Karpas-422 (cell line): ENCODE data around the gene SLC16A6. TPM values are rescaled to one million over a fixed set of nuclear protein-coding genes. Genes with fewer than 3 reads are reported as not detected.
"Not testable (repeated sequence)": the region's sequence is repeated elsewhere in the genome, so short reads cannot be mapped to it uniquely, and the experiment has no call there.

ENCODE experiments used
- DNase-seq: peaks from one replicate; pipeline ENCODE4 v3.0.0-alpha.2; 2015
- H2AFZ ChIP-seq: fragments of 200-600 bp; sonication (generic); 2 replicates; pipeline ENCODE4 v1.6.1; 2014; ENCODE audit warnings: antibody characterized with exemption, low read length, mixed read lengths
- H3K27ac ChIP-seq: fragments of 200-600 bp; sonication (generic); 2 replicates; pipeline ENCODE4 v1.5.1; 2014; ENCODE audit warnings: mild to moderate bottlenecking, low read length, moderate library complexity
- H3K27me3 ChIP-seq: fragments of 200-600 bp; sonication (generic); 2 replicates; pipeline ENCODE4 v1.6.1; 2014; ENCODE audit warnings: low read length, mixed read lengths
- H3K36me3 ChIP-seq: fragments of 200-600 bp; sonication (generic); 2 replicates; pipeline ENCODE4 v1.6.1; 2014; ENCODE audit warnings: low read length, mixed read lengths; ENCODE audit not compliant: insufficient read depth
- H3K4me1 ChIP-seq: fragments of 200-600 bp; sonication (generic); 2 replicates; pipeline ENCODE4 v1.6.1; 2014; ENCODE audit warnings: mild to moderate bottlenecking, low read length, mixed read lengths
- H3K4me2 ChIP-seq: fragments of 200-600 bp; sonication (generic); 2 replicates; pipeline ENCODE4 v1.6.1; 2014; ENCODE audit warnings: low read length, low read depth, mild to moderate bottlenecking; ENCODE audit not compliant: poor library complexity, severe bottlenecking
- H3K4me3 ChIP-seq: fragments of 200-600 bp; sonication (generic); 2 replicates; pipeline ENCODE4 v1.5.1; 2014; ENCODE audit warnings: mild to moderate bottlenecking, antibody characterized with exemption, low read length, mixed read lengths
- H3K79me2 ChIP-seq: fragments of 200-600 bp; sonication (generic); 2 replicates; pipeline ENCODE4 v1.6.1; 2014; ENCODE audit warnings: mild to moderate bottlenecking, low read length, mixed read lengths
- H3K9ac ChIP-seq: fragments of 200-600 bp; sonication (generic); 2 replicates; pipeline ENCODE4 v1.6.0; 2014; ENCODE audit warnings: low read length
- H3K9me2 ChIP-seq: fragments of 200-600 bp; sonication (generic), shearing (Covaris generic); replicated peaks from 2 replicates; pipeline ENCODE4 v1.6.0; 2014; ENCODE audit warnings: mild to moderate bottlenecking, low read length, moderate library complexity; ENCODE audit not compliant: insufficient read depth
- H3K9me3 ChIP-seq: fragments of 300-700, 200-600 bp; sonication (generic); 2 replicates; pipeline ENCODE4 v1.6.1; 2014; ENCODE audit warnings: low read length, mixed read lengths
- H4K20me1 ChIP-seq: fragments of 200-600 bp; sonication (generic); 2 replicates; pipeline ENCODE4 v1.6.1; 2014; ENCODE audit warnings: mild to moderate bottlenecking, antibody characterized with exemption, low read length, low read depth; ENCODE audit not compliant: insufficient read depth
- total RNA-seq: library from RNA; depleted of rRNA; stranded (reverse); fragments of >200 nt; shearing (Covaris generic); gene quantifications from 2 replicates; pipeline ENCODE4 v1.2.3, GENCODE V29; 2014; ENCODE audit warnings: low replicate concordance; rRNA removed

SLC16A6 gene, protein sequence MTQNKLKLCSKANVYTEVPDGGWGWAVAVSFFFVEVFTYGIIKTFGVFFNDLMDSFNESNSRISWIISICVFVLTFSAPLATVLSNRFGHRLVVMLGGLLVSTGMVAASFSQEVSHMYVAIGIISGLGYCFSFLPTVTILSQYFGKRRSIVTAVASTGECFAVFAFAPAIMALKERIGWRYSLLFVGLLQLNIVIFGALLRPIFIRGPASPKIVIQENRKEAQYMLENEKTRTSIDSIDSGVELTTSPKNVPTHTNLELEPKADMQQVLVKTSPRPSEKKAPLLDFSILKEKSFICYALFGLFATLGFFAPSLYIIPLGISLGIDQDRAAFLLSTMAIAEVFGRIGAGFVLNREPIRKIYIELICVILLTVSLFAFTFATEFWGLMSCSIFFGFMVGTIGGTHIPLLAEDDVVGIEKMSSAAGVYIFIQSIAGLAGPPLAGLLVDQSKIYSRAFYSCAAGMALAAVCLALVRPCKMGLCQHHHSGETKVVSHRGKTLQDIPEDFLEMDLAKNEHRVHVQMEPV
- total RNA-seq = 44.7 and 59.9 TPM in 2 replicates

DNA sequence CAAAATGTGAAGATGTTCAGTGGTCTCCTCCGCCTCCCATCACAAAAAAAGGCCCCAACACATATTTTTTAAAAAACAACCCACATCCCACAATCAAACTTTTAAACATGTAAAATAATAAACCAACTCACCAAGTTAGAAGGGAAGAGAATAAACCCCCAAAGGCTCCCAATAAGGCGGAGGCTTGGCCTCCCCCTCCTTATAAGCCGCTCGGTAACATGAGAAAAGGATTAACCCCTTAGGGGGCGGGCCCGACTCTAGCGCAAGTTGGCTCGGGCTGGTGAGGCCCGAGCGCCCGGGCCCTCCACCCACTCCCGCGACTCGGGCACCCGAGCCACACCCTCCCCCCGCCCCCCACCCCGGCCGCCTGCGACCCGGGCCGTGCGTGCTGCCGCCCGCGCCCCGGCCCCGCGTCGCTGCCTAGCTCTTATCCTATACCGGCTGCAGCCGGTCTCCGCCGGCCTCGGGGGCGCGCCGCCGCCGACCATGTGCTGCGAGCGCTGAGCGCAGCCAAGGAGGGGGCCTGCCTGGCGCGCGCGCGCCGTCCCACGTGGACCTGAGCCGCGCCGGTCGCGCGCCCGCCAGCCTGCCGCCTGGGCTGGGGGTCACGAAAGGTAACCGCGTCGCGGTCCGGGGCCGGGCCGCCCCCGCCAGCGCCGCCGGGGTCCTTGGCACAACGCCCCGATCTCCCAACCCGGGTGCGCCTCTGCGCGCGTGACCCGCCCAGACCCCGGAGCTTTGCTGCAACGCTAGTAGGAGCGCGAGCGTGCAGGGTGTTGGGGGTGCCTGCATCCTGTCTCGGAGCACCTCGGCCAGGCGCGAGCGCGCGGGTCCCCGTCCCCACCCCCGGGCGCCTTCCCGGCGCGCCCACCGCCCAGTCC lies at the start of gene SLC16A6, which contains the start of gene ARSG:
TSS of gene SLC16A6 (minus strand) at position 173 of the 881 bp plus-strand sequence. CDS start 12,807 bp downstream, outside the sequence.
TSS of gene ARSG (plus strand) at position 541 of the 881 bp plus-strand sequence. CDS start 15,999 bp downstream, outside the sequence.
- Histone ChIP-seq H3K9ac (peak within 1 kb of the TSS; percentile 99), H3K36me3 (peaks cover 6% of the 10 kb centered on the region), H3K4me1 (peaks cover 62% of the 10 kb centered on the region), H2AFZ (0 out of 2 replicates have a peak within 1 kb of the TSS, but pooled peaks have one; percentile 11), H4K20me1 (no peaks in the 10 kb centered on the region), H3K27ac (peak within 1 kb of the TSS; percentile 97), H3K27me3 (no peaks in the 10 kb centered on the region), H3K79me2 (peaks cover 61% of the 10 kb centered on the region), H3K4me3 (peak within 1 kb of the TSS; percentile 95), H3K9me2 (no peaks in the 10 kb centered on the region), H3K4me2 (peak within 1 kb of the TSS; percentile 87), H3K9me3 (no peaks in the 10 kb centered on the region)
- peak; percentile 96 for DNase-seq

DNA sequence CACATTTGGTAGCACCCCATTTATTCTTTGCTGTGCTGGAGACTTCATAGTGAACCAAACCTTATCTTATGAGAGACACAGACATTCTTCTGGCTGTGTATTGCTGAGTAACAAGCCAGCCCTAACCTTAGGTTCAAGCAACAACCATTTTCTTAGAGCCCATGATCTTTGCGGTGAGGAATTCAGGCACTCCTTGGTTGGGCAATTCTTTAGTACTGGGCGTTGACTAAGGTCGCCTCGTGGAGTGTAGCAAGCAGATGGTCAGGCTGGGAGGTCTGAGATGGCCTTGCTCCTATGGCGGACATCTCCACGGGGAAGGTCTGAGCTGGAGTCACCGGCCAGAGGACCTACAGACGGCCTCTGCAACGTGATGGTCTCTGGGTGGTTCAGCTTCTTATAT lies 43.5 kb upstream of the SLC16A6 start:
- Histone ChIP-seq H3K9me3 (no peaks in the 10 kb centered on the region), H3K27me3 (no peaks in the 10 kb centered on the region), H3K79me2 (no peaks in the 10 kb centered on the region), H3K4me3 (no peak overlapping the region), H3K9ac (no peak overlapping the region), H3K36me3 (no peaks in the 10 kb centered on the region), H3K4me2 (no peak overlapping the region), H2AFZ (no peak overlapping the region), H3K9me2 (no peaks in the 10 kb centered on the region), H3K27ac (no peak overlapping the region), H4K20me1 (no peaks in the 10 kb centered on the region), H3K4me1 (no peaks in the 10 kb centered on the region)
- DNase-seq = no peak

DNA sequence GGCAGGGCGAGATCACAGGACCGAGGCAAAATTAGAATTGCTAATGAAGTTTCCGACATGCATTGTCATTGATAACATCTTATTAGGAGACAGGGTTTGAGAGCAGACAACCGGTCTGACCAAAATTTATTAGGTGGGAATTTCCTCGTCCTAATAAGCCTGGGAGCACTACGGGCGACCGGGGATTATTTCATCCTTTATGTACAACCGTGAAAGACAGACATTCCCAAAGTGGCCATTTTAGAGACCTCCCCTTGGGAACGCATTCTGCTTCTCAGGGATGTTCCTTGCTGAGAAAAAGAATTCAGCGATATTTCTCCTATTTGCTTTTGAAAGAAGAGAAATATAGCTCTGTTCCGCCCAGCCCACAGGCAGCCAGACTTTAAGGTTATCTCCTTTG lies 41.0 kb upstream of the SLC16A6 start:
- not testable (repeated sequence) for H3K9me3 ChIP-seq, H3K4me1 ChIP-seq, DNase-seq, H4K20me1 ChIP-seq, H3K4me2 ChIP-seq, H3K9ac ChIP-seq, H3K9me2 ChIP-seq, H3K79me2 ChIP-seq, H3K27ac ChIP-seq, H3K27me3 ChIP-seq, H2AFZ ChIP-seq, H3K36me3 ChIP-seq, H3K4me3 ChIP-seq

DNA sequence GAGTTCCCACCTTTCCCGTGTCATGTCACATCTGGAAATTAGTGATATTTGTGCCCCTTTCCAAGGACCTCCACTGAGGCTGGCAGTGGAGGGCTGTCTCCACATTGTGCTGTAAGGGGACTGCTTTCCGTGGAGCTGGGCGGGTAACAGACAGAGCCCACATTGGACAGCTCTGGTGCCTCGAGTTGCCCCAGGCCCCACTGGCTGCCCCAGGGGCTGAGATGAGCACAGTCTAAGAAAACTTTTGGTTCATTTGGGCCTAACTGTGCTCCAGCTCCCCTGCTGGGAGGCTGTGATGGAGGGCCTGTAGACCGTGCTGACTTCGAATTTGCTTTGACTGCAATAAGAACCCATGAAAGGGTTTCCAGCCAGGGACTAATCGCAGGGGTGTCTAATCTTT lies 38.4 kb upstream of the SLC16A6 start:
- H4K20me1 ChIP-seq = no peaks in the 10 kb centered on the region
- H2AFZ ChIP-seq = no peak overlapping the region
- H3K4me3 ChIP-seq = no peak overlapping the region
- H3K9me2 ChIP-seq = no peaks in the 10 kb centered on the region
- DNase-seq = no peak
- no peaks in the 10 kb centered on the region for H3K27me3 ChIP-seq
- H3K79me2 ChIP-seq = no peaks in the 10 kb centered on the region
- H3K9me3 ChIP-seq = no peaks in the 10 kb centered on the region
- no peak overlapping the region for H3K27ac ChIP-seq
- H3K9ac ChIP-seq = no peak overlapping the region
- no peak overlapping the region for H3K4me2 ChIP-seq
- no peaks in the 10 kb centered on the region for H3K4me1 ChIP-seq
- H3K36me3 ChIP-seq = no peaks in the 10 kb centered on the region

DNA sequence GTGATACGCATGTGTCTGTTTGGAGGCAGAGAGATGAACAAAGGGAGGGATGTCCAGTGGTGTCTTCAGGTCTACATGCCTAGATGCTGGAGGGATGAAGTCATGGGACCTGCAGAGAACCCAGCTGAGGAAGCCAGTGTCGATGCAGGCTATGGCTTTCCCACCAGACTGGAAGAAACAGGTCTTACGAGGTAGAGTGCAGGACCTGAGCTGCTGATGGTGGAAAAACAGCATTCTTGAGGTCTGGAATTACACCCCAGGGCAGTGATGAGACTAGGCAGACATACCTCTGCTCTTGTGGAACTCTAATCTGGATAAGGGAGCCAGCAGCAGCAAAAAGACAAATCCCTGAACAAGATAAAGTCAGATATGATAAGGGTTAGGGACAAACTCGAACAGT lies 37.7 kb upstream of the SLC16A6 start:
- no peak overlapping the region for H3K4me2 ChIP-seq
- no peak overlapping the region for H3K4me3 ChIP-seq
- H2AFZ ChIP-seq = no peak overlapping the region

DNA sequence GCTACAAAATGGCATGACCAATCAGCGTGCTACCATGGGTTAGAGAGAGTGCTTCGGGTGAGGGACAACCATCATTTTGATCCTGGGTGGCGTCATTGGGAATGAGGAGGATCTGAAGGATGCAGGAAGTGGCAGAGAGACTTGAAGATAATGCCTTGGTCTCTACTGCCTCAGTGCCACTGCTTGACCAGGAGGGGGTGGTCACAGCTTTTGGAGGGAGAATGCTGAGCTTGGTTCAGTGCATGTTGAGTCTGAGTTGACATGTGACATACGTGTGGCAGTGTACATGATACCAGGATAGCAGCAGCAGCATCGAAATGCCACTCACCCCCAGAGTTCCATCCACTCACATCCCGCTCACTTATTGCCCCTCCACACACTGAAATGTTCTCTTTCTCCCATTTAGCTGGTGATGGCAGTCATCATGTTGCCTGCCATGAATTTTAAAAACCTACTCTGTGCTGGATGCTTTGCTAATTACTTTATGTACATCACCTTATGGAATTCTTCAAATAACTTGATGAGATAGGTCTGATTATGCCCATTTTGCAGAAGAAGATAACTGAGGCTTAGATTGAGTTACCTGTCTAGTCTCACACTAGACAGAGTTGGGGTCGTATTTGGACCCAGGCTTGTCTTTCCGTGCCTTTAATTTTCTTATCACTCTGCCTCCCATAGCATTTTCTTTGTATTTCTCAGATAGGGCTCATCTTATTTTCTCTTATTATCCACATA lies 37.1 kb upstream of the SLC16A6 start:
- no peaks in the 10 kb centered on the region for H4K20me1 ChIP-seq
- H3K4me3 ChIP-seq = no peak overlapping the region
- H2AFZ ChIP-seq = no peak overlapping the region
- no peaks in the 10 kb centered on the region for H3K9me2 ChIP-seq
- no peaks in the 10 kb centered on the region for H3K4me1 ChIP-seq
- no peak overlapping the region for H3K27ac ChIP-seq
- no peaks in the 10 kb centered on the region for H3K9me3 ChIP-seq
- no peaks in the 10 kb centered on the region for H3K79me2 ChIP-seq
- peak; percentile 60 for DNase-seq
- H3K27me3 ChIP-seq = no peaks in the 10 kb centered on the region
- H3K36me3 ChIP-seq = no peaks in the 10 kb centered on the region
- H3K9ac ChIP-seq = no peak overlapping the region
- H3K4me2 ChIP-seq = no peak overlapping the region

More for the DNA sequence above, 37.7 kb upstream of the SLC16A6 start:
- no peak for DNase-seq
- H3K9me3 ChIP-seq = no peaks in the 10 kb centered on the region
- no peaks in the 10 kb centered on the region for H4K20me1 ChIP-seq
- H3K36me3 ChIP-seq = no peaks in the 10 kb centered on the region
- H3K4me1 ChIP-seq = no peaks in the 10 kb centered on the region
- no peaks in the 10 kb centered on the region for H3K9me2 ChIP-seq
- H3K27me3 ChIP-seq = no peaks in the 10 kb centered on the region
- H3K9ac ChIP-seq = no peak overlapping the region
- H3K27ac ChIP-seq = no peak overlapping the region
- H3K79me2 ChIP-seq = no peaks in the 10 kb centered on the region

DNA sequence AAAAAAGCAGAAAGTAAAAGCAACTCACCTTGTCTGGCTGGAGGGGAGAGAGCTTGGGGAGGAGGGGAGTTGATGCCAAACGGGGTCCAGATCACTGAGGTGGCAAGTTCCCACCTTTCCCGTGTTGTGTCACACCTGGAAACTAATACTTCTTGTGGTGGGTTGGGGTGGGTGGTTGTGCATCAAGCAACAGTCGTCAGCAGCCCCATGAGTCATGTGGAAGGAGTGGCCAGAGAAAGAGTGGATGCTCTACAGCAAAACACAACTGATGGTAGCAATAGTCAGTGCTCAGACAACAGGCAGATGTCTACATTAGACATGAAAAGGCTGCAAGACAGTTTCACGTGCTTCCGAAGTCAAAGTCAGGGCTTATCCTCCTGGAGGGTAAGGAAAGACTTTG lies 35.8 kb upstream of the SLC16A6 start:
- no peaks in the 10 kb centered on the region for H4K20me1 ChIP-seq
- no peaks in the 10 kb centered on the region for H3K4me1 ChIP-seq
- H3K4me2 ChIP-seq = no peak overlapping the region
- no peaks in the 10 kb centered on the region for H3K27me3 ChIP-seq
- H3K27ac ChIP-seq = no peak overlapping the region
- no peak overlapping the region for H3K4me3 ChIP-seq
- no peaks in the 10 kb centered on the region for H3K9me3 ChIP-seq
- H3K79me2 ChIP-seq = no peaks in the 10 kb centered on the region
- H2AFZ ChIP-seq = no peak overlapping the region
- no peak overlapping the region for H3K9ac ChIP-seq
- no peak for DNase-seq
- H3K36me3 ChIP-seq = no peaks in the 10 kb centered on the region
- H3K9me2 ChIP-seq = no peaks in the 10 kb centered on the region
